Gastroesophageal sphincter (tissue), 3 donors: ENCODE data around the gene PAPPA2.

Experiments
- EP300 ChIP-seq: sonication (generic); formaldehyde crosslinking; IDR thresholded peaks from one replicate; pipeline ENCODE4 v1.6.1; 2017; ENCODE audit warnings: antibody characterized with exemption, mild to moderate bottlenecking
- POLR2A ChIP-seq, 2 donors: fragments of 450-650 bp; IDR thresholded peaks; one replicate each; pipeline ENCODE4 v1.6.1; 2017; ENCODE audit warnings: antibody characterized with exemption in 2 of 2, mild to moderate bottlenecking in 2 of 2, moderate library complexity in 1 of 2
- POLR2AphosphoS5 ChIP-seq: sonication (generic); formaldehyde crosslinking; IDR thresholded peaks from one replicate; pipeline ENCODE4 v1.6.1; 2017; ENCODE audit warnings: antibody characterized with exemption
- TF ChIP-seq, protein P1 (sequence below), 4 experiments: fragments of 200-600 bp in 2 of 4; fragments of 450-650 bp in 2 of 4; sonication (generic) in 1 of 4; IDR thresholded peaks; one replicate each; pipeline ENCODE4 v1.5.1; 2017 to 2019; ENCODE audit warnings: antibody characterized with exemption in 4 of 4, mild to moderate bottlenecking in 2 of 4, moderate library complexity in 2 of 4

DNA sequence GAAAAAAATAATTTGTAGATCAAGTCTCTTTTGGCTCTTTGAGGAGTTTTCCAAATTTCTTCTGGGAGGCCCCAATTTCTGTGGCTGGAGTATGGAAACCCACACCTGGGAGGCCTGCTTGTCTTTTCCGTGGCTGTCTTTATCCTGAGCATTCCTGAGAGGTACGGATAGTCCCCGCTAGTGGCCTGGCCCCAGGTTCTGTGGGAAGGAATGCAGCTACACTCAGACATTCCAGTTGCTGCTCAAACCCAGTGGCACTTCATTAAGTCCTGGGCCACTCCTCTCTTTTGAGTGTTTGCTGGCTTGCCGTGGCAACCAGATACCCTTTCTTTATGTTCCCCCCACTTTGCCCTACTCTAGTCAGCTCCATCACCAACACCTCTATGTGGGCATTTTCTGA lies 391.1 kb downstream of the PAPPA2 start:
- TF ChIP-seq, protein P1, sequence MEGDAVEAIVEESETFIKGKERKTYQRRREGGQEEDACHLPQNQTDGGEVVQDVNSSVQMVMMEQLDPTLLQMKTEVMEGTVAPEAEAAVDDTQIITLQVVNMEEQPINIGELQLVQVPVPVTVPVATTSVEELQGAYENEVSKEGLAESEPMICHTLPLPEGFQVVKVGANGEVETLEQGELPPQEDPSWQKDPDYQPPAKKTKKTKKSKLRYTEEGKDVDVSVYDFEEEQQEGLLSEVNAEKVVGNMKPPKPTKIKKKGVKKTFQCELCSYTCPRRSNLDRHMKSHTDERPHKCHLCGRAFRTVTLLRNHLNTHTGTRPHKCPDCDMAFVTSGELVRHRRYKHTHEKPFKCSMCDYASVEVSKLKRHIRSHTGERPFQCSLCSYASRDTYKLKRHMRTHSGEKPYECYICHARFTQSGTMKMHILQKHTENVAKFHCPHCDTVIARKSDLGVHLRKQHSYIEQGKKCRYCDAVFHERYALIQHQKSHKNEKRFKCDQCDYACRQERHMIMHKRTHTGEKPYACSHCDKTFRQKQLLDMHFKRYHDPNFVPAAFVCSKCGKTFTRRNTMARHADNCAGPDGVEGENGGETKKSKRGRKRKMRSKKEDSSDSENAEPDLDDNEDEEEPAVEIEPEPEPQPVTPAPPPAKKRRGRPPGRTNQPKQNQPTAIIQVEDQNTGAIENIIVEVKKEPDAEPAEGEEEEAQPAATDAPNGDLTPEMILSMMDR (IDR thresholded peaks at IDR 0.05), result no peak
- no peak for TF ChIP-seq POLR2A (IDR thresholded peaks at IDR 0.05)
- TF ChIP-seq EP300, result no peak
- no peak for TF ChIP-seq POLR2AphosphoS5
